HAP-1 (cell line): ENCODE data around the gene EGR2.

ENCODE experiments used
- DNase-seq, 2 experiments: peaks; one replicate each; pipeline ENCODE4 v3.0.0-alpha.2; 2016 to 2020; ENCODE audit warnings: low spot score in 2 of 2
- H3K27me3 ChIP-seq: fragments of 250-450 bp; sonication (Bioruptor Pico); 2 replicates; pipeline ENCODE4 v1.5.1; 2020; ENCODE audit warnings: low read depth, mild to moderate bottlenecking, moderate library complexity
- H3K36me3 ChIP-seq: fragments of 250-450 bp; sonication (Bioruptor Pico); replicated peaks from 2 replicates; pipeline ENCODE4 v1.5.1; 2020; ENCODE audit warnings: mild to moderate bottlenecking
- H3K4me1 ChIP-seq: fragments of 250-450 bp; sonication (Bioruptor Pico); 2 replicates; pipeline ENCODE4 v1.5.1; 2020; ENCODE audit warnings: mild to moderate bottlenecking
- H3K4me3 ChIP-seq: fragments of 250-450 bp; sonication (Bioruptor Pico); 2 replicates; pipeline ENCODE4 v1.5.1; 2020; ENCODE audit warnings: mild to moderate bottlenecking, moderate library complexity
- H3K9me3 ChIP-seq: fragments of 250-450 bp; sonication (Bioruptor Pico); 2 replicates; pipeline ENCODE4 v1.5.1; 2020; ENCODE audit warnings: mild to moderate bottlenecking, moderate library complexity
- in situ Hi-C: fragments of 300-500 bp; cut with MboI; formaldehyde crosslinking; loops from 3 replicates; pipeline ENCODE4 v1.14.3; 2020; ENCODE audit warnings: low sequenced_read_pairs, inconsistent platforms, mixed read lengths

Gene EGR2

GRCh38 chr10:62816331-62817120 is at the start of gene EGR2:
EGR2 (minus strand) TSS chr10:62816366; CDS start chr10:62816029, 337 bp downstream.
- peak; percentile 88 to 93 for DNase-seq
- peak within 1 kb of the TSS; percentile 86 for H3K4me3 ChIP-seq
- no peaks in the 10 kb centered on the region for H3K36me3 ChIP-seq
- no peaks in the 10 kb centered on the region for H3K9me3 ChIP-seq
- peaks cover 8% of the 10 kb centered on the region for H3K4me1 ChIP-seq
- in situ Hi-C loops, result loop anchor here (10.0 kb wide), 1 partner anchor 202 kb away; no protein-coding TSS in a partner anchor
- peaks cover 19% of the 10 kb centered on the region for H3K27me3 ChIP-seq

GRCh38 chr10:62862447-62862846 is 46.3 kb upstream of the EGR2 start:
- in situ Hi-C loops, result no loop called here
- no peaks in the 10 kb centered on the region for H3K9me3 ChIP-seq

GRCh38 chr10:62861507-62861906 is 45.3 kb upstream of the EGR2 start:
- H3K9me3 ChIP-seq, result no peaks in the 10 kb centered on the region
- H3K4me3 ChIP-seq, result no peak overlapping the region
- H3K27me3 ChIP-seq, result peaks cover 2% of the 10 kb centered on the region; the same call in 1 of the 2 replicates
- H3K4me1 ChIP-seq, result no peaks in the 10 kb centered on the region
- no peak for DNase-seq
- in situ Hi-C loops, result no loop called here
- no peaks in the 10 kb centered on the region for H3K36me3 ChIP-seq

More at GRCh38 chr10:62862447-62862846, 46.3 kb upstream of the EGR2 start:
- Histone ChIP-seq H3K27me3 (no peaks in the 10 kb centered on the region), H3K4me3 (no peak overlapping the region), H3K36me3 (no peaks in the 10 kb centered on the region), H3K4me1 (no peaks in the 10 kb centered on the region)
- DNase-seq, result no peak

- in situ Hi-C loops, result no loop called here
- no peak overlapping the region for H3K4me3 ChIP-seq
- DNase-seq, result no peak
- H3K4me1 ChIP-seq, result no peaks in the 10 kb centered on the region
- H3K9me3 ChIP-seq, result no peaks in the 10 kb centered on the region
- peaks cover 2% of the 10 kb centered on the region; the same call in 1 of the 2 replicates for H3K27me3 ChIP-seq
- no peaks in the 10 kb centered on the region for H3K36me3 ChIP-seq
Observed at GRCh38 chr10:62860946-62861345, 44.8 kb upstream of the EGR2 start.

GRCh38 chr10:62858364-62858763 is 42.2 kb upstream of the EGR2 start:
- Histone ChIP-seq H3K36me3 (no peaks in the 10 kb centered on the region), H3K4me3 (no peak overlapping the region), H3K4me1 (no peaks in the 10 kb centered on the region), H3K9me3 (no peaks in the 10 kb centered on the region; the same call in 1 of the 2 replicates), H3K27me3 (peaks cover 2% of the 10 kb centered on the region; the same call in 1 of the 2 replicates)
- in situ Hi-C loops, result no loop called here
- peak in 1 of 2 experiments; percentile 10 for DNase-seq

GRCh38 chr10:62856021-62856420 is 39.9 kb upstream of the EGR2 start:
- Histone ChIP-seq H3K4me3 (no peak overlapping the region), H3K4me1 (no peaks in the 10 kb centered on the region), H3K36me3 (no peaks in the 10 kb centered on the region), H3K9me3 (no peaks in the 10 kb centered on the region; the same call in 1 of the 2 replicates), H3K27me3 (peaks cover 2% of the 10 kb centered on the region; the same call in 1 of the 2 replicates)
- no peak for DNase-seq
- in situ Hi-C loops, result no loop called here

- no peak overlapping the region for H3K4me3 ChIP-seq
- no peak for DNase-seq
- no peaks in the 10 kb centered on the region; the same call in 1 of the 2 replicates for H3K9me3 ChIP-seq
- H3K4me1 ChIP-seq, result no peaks in the 10 kb centered on the region
- peaks cover 2% of the 10 kb centered on the region; the same call in 1 of the 2 replicates for H3K27me3 ChIP-seq
- in situ Hi-C loops, result no loop called here
- no peaks in the 10 kb centered on the region for H3K36me3 ChIP-seq
Observed at GRCh38 chr10:62853710-62854109, 37.5 kb upstream of the EGR2 start.

GRCh38 chr10:62852961-62853702 is 37.0 kb upstream of the EGR2 start:
- DNase-seq, result no peak
- peaks cover 2% of the 10 kb centered on the region; the same call in 1 of the 2 replicates for H3K27me3 ChIP-seq
- no peaks in the 10 kb centered on the region; the same call in 1 of the 2 replicates for H3K9me3 ChIP-seq
- no peak overlapping the region for H3K4me3 ChIP-seq
- in situ Hi-C loops, result no loop called here
- H3K36me3 ChIP-seq, result no peaks in the 10 kb centered on the region
- H3K4me1 ChIP-seq, result no peaks in the 10 kb centered on the region

- H3K9me3 ChIP-seq, result no peaks in the 10 kb centered on the region; the same call in none of the 2 replicates
- DNase-seq, result peak; percentile 20 to 34
- H3K4me1 ChIP-seq, result no peaks in the 10 kb centered on the region
- in situ Hi-C loops, result no loop called here
- H3K36me3 ChIP-seq, result no peaks in the 10 kb centered on the region
- no peak overlapping the region for H3K4me3 ChIP-seq
- no peaks in the 10 kb centered on the region for H3K27me3 ChIP-seq
Observed at GRCh38 chr10:62851442-62851841, 35.3 kb upstream of the EGR2 start.

GRCh38 chr10:62850646-62851045 is 34.5 kb upstream of the EGR2 start:
- H3K4me3 ChIP-seq, result no peak overlapping the region
- in situ Hi-C loops, result no loop called here
- no peaks in the 10 kb centered on the region for H3K27me3 ChIP-seq
- DNase-seq, result no peak
- no peaks in the 10 kb centered on the region for H3K4me1 ChIP-seq
- no peaks in the 10 kb centered on the region for H3K36me3 ChIP-seq
- no peaks in the 10 kb centered on the region; the same call in none of the 2 replicates for H3K9me3 ChIP-seq

- Histone ChIP-seq H3K9me3 (no peaks in the 10 kb centered on the region; the same call in 1 of the 2 replicates), H3K4me3 (no peak overlapping the region), H3K4me1 (no peaks in the 10 kb centered on the region), H3K27me3 (no peaks in the 10 kb centered on the region), H3K36me3 (no peaks in the 10 kb centered on the region)
- in situ Hi-C loops, result no loop called here
- no peak for DNase-seq
Observed at GRCh38 chr10:62847433-62847832, 31.3 kb upstream of the EGR2 start.

GRCh38 chr10:62844280-62845011 is 28.3 kb upstream of the EGR2 start:
- H3K27me3 ChIP-seq, result no peaks in the 10 kb centered on the region
- H3K9me3 ChIP-seq, result no peaks in the 10 kb centered on the region; the same call in 1 of the 2 replicates
- H3K4me3 ChIP-seq, result no peak overlapping the region
- H3K36me3 ChIP-seq, result no peaks in the 10 kb centered on the region
- H3K4me1 ChIP-seq, result no peaks in the 10 kb centered on the region
- in situ Hi-C loops, result no loop called here
- DNase-seq, result no peak

GRCh38 chr10:62843600-62843999 is 27.4 kb upstream of the EGR2 start:
- H3K27me3 ChIP-seq, result no peaks in the 10 kb centered on the region
- no peak overlapping the region for H3K4me3 ChIP-seq
- in situ Hi-C loops, result no loop called here

More at GRCh38 chr10:62843600-62843999, 27.4 kb upstream of the EGR2 start:
- Histone ChIP-seq H3K36me3 (no peaks in the 10 kb centered on the region), H3K4me1 (no peaks in the 10 kb centered on the region), H3K9me3 (no peaks in the 10 kb centered on the region; the same call in 1 of the 2 replicates)
- no peak for DNase-seq
